K562 (cell line): ENCODE measurements around the gene NMUR1. TPM values are rescaled to one million over a fixed set of nuclear protein-coding genes. Genes with fewer than 3 reads are reported as not detected.
A peak's percentile ranks its signal among the peaks of the same experiment; 100 is the strongest.

Source experiments
- CBFB ChIP-seq: sonication (generic); formaldehyde crosslinking; IDR thresholded peaks from 2 replicates; pipeline ENCODE4 v1.4.0; 2020; ENCODE audit warnings: mild to moderate bottlenecking, missing genetic modification reagents
- CBX1 ChIP-seq: sonication (generic); IDR thresholded peaks from 2 replicates; pipeline ENCODE4 v1.6.1; 2016; ENCODE audit warnings: antibody characterized with exemption, low read depth, mild to moderate bottlenecking
- DACH1 ChIP-seq: fragments of 450-650 bp; IDR thresholded peaks from 2 replicates; pipeline ENCODE4 v1.6.1; 2018; ENCODE audit not compliant: partially characterized antibody
- KAT7 ChIP-seq: sonication (generic); formaldehyde crosslinking; IDR thresholded peaks from 2 replicates; pipeline ENCODE4 v1.8.0; 2022; ENCODE audit warnings: missing genetic modification reagents, mild to moderate bottlenecking, borderline replicate concordance
- KDM1A ChIP-seq, 2 experiments: fragments of 450-650 bp; IDR thresholded peaks; 2 replicates each; pipeline ENCODE4 v1.6.1; 2016; ENCODE audit warnings: mild to moderate bottlenecking in 2 of 2
- NFXL1 ChIP-seq: fragments of 450-650 bp; formaldehyde crosslinking; IDR thresholded peaks from 2 replicates; pipeline ENCODE4 v1.4.0; 2021; ENCODE audit warnings: mild to moderate bottlenecking
- NR4A1 ChIP-seq, 2 experiments: fragments of 250-450 bp in 1 of 2; fragments of 450-650 bp in 1 of 2; sonication (Bioruptor Pico) in 1 of 2; IDR thresholded peaks; 2 replicates each; pipeline versions ENCODE4 v1.4.0 to v1.6.1; 2016 to 2020; ENCODE audit warnings: mild to moderate bottlenecking in 2 of 2, missing compliant biosample characterization in 1 of 2, missing genetic modification characterization in 1 of 2, moderate library complexity in 1 of 2
- POLR2G ChIP-seq: fragments of 200-400 bp; formaldehyde crosslinking; IDR thresholded peaks from 2 replicates; pipeline ENCODE4 v1.6.1; 2017; ENCODE audit warnings: low read depth, mild to moderate bottlenecking, antibody characterized with exemption, low read length, moderate library complexity
- SMAD1 ChIP-seq: fragments of 150-350 bp; IDR thresholded peaks from 2 replicates; pipeline ENCODE4 v1.6.1; 2014; ENCODE audit warnings: low read length, low read depth; ENCODE audit not compliant: partially characterized antibody
- SP1 ChIP-seq: sonication (generic); formaldehyde crosslinking; IDR thresholded peaks from 2 replicates; pipeline ENCODE4 v1.8.1; 2022; ENCODE audit warnings: mild to moderate bottlenecking, missing genetic modification reagents
- polyA plus RNA-seq, 8 experiments: library from polyadenylated mRNA; depleted of rRNA in 4 of 8; stranded (reverse) in 5 of 8; unstranded in 3 of 8; fragments of >200 nt; fragmentation: Nextera tagmentation in 2 of 8; fragmentation: Illumina TruSeq in 1 of 8; extraction: Ambion mirVana in 2 of 8; extraction: Trizol in 1 of 8; gene quantifications; 2 replicates each; pipeline versions ENCODE4 v1.2.1 to v1.2.3, GENCODE V29; 2011 to 2014; ENCODE audit warnings: inconsistent platforms in 1 of 8, missing spikeins in 1 of 8
- total RNA-seq, 7 experiments: library from RNA; depleted of rRNA in 6 of 7; stranded (reverse); fragments of >200 nt in 6 of 7; fragmentation: Illumina TruSeq in 2 of 7; extraction: Trizol in 2 of 7; gene quantifications; 2 replicates each; pipeline versions ENCODE4 v1.2.1 to v1.2.3, GENCODE V29; 2011 to 2021; ENCODE audit warnings: low replicate concordance in 1 of 7
- TF ChIP-seq, protein P1 (sequence below): fragments of 250-450 bp; sonication (Bioruptor Pico); IDR thresholded peaks from 2 replicates; pipeline ENCODE4 v1.4.0; 2020; ENCODE audit warnings: mild to moderate bottlenecking
- TF ChIP-seq, protein P2 (sequence below): fragments of 250-450 bp; sonication (Bioruptor Pico); IDR thresholded peaks from 2 replicates; pipeline ENCODE4 v1.9.0; 2021; ENCODE audit warnings: mild to moderate bottlenecking
- TF ChIP-seq, protein P3 (sequence below), 2 experiments: fragments of 450-650 bp; conservative IDR thresholded peaks; 2 replicates each; pipeline ENCODE4 v1.6.1; 2017; ENCODE audit warnings: mild to moderate bottlenecking in 2 of 2, moderate library complexity in 2 of 2
- TF ChIP-seq, protein P4 (sequence below): fragments of 250-450 bp; sonication (Bioruptor Pico); IDR thresholded peaks from 2 replicates; pipeline ENCODE4 v1.9.0; 2021; ENCODE audit warnings: mild to moderate bottlenecking, inconsistent platforms
- TF ChIP-seq, protein P5 (sequence below): sonication (generic); formaldehyde crosslinking; IDR thresholded peaks from 2 replicates; pipeline ENCODE4 v1.4.0; 2020; ENCODE audit warnings: mild to moderate bottlenecking, missing genetic modification reagents
- TF ChIP-seq, protein P6 (sequence below): fragments of 200-800 bp; sonication (Bioruptor generic); IDR thresholded peaks from 2 replicates; pipeline ENCODE4 v1.6.1; 2017; ENCODE audit warnings: missing genetic modification characterization, missing compliant biosample characterization

NMUR1 gene
- total and polyA plus RNA-seq, 9 of the 15 experiments (the other 6 are each of a cell fraction or from before 2014, with no cell fraction given): 0.01 to 0.27 (median 0.15) TPM

DNA sequence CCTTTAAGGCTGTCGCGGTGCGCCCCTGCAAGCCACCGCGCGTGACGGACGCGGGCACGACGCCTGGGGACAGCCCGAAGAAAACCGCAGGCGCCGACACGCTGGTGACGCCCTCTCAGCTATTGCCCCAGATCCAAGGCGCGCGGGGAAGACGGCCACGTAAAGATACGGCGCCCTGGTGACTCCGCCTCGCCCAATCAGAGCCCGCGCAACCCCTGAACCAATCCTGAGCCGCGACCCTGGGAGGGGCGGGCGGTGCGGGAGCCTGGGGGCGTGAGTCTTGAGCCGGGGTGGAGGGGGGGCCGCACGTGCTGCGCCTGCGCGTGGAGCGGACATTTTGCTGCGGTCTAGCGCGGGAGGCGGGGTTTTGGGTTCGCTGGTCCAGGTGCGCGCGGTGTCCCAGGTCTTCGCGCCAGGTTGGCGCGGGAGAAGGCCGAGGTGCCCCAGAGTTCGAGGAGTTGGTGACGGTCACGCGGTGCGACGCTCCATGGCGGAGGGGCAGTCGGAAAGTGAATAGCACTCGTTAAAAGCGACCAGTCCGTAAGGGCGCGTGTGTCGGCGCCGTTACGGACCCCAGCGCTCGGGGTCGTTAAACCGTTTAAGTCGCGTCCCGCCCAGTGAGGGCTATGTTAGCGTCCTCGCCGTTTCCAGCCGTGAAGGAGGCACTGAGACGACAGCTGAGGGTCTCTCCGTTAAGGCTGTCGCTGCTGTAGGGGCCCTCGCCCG is 15.9 kb downstream of the NMUR1 start (continued):
- TF ChIP-seq DACH1: no peak
- TF ChIP-seq, protein P1, sequence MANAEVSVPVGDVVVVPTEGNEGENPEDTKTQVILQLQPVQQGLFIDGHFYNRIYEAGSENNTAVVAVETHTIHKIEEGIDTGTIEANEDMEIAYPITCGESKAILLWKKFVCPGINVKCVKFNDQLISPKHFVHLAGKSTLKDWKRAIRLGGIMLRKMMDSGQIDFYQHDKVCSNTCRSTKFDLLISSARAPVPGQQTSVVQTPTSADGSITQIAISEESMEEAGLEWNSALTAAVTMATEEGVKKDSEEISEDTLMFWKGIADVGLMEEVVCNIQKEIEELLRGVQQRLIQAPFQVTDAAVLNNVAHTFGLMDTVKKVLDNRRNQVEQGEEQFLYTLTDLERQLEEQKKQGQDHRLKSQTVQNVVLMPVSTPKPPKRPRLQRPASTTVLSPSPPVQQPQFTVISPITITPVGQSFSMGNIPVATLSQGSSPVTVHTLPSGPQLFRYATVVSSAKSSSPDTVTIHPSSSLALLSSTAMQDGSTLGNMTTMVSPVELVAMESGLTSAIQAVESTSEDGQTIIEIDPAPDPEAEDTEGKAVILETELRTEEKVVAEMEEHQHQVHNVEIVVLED (CRISPR knock-in tag): peak; percentile 81
- peak; percentile 96 for TF ChIP-seq POLR2G
- TF ChIP-seq KAT7 (CRISPR knock-in tag): peak; percentile 50; the same call in 1 of the 2 replicates
- peak; percentile 95 for TF ChIP-seq CBFB (CRISPR knock-in tag)
- TF ChIP-seq, protein P2, sequence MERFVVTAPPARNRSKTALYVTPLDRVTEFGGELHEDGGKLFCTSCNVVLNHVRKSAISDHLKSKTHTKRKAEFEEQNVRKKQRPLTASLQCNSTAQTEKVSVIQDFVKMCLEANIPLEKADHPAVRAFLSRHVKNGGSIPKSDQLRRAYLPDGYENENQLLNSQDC: peak; percentile 64; the same call in 1 of the 2 replicates
- TF ChIP-seq SMAD1: peak; percentile 8
- TF ChIP-seq, protein P3, sequence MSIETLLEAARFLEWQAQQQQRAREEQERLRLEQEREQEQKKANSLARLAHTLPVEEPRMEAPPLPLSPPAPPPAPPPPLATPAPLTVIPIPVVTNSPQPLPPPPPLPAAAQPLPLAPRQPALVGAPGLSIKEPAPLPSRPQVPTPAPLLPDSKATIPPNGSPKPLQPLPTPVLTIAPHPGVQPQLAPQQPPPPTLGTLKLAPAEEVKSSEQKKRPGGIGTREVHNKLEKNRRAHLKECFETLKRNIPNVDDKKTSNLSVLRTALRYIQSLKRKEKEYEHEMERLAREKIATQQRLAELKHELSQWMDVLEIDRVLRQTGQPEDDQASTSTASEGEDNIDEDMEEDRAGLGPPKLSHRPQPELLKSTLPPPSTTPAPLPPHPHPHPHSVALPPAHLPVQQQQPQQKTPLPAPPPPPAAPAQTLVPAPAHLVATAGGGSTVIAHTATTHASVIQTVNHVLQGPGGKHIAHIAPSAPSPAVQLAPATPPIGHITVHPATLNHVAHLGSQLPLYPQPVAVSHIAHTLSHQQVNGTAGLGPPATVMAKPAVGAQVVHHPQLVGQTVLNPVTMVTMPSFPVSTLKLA (conservative IDR thresholded peaks at IDR 0.05): peak; percentile 64 to 79; a peak in 3 of 4 replicates
- TF ChIP-seq, protein P4, sequence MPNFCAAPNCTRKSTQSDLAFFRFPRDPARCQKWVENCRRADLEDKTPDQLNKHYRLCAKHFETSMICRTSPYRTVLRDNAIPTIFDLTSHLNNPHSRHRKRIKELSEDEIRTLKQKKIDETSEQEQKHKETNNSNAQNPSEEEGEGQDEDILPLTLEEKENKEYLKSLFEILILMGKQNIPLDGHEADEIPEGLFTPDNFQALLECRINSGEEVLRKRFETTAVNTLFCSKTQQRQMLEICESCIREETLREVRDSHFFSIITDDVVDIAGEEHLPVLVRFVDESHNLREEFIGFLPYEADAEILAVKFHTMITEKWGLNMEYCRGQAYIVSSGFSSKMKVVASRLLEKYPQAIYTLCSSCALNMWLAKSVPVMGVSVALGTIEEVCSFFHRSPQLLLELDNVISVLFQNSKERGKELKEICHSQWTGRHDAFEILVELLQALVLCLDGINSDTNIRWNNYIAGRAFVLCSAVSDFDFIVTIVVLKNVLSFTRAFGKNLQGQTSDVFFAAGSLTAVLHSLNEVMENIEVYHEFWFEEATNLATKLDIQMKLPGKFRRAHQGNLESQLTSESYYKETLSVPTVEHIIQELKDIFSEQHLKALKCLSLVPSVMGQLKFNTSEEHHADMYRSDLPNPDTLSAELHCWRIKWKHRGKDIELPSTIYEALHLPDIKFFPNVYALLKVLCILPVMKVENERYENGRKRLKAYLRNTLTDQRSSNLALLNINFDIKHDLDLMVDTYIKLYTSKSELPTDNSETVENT: 0 out of 2 replicates have a peak, but pooled peaks have one; percentile 26
- TF ChIP-seq SP1 (CRISPR knock-in tag): peak; percentile 75
- TF ChIP-seq KDM1A (IDR thresholded peaks at IDR 0.05): no peak
- 0 out of 2 replicates have a peak, but pooled peaks have one; percentile 13 for TF ChIP-seq CBX1
- 0 out of 2 replicates have a peak, but pooled peaks have one; percentile 81 for TF ChIP-seq NR4A1 (CRISPR knock-in tag; IDR thresholded peaks at IDR 0.05)
- TF ChIP-seq NR4A1 (tag; IDR thresholded peaks at IDR 0.05): no peak
- TF ChIP-seq, protein P5, sequence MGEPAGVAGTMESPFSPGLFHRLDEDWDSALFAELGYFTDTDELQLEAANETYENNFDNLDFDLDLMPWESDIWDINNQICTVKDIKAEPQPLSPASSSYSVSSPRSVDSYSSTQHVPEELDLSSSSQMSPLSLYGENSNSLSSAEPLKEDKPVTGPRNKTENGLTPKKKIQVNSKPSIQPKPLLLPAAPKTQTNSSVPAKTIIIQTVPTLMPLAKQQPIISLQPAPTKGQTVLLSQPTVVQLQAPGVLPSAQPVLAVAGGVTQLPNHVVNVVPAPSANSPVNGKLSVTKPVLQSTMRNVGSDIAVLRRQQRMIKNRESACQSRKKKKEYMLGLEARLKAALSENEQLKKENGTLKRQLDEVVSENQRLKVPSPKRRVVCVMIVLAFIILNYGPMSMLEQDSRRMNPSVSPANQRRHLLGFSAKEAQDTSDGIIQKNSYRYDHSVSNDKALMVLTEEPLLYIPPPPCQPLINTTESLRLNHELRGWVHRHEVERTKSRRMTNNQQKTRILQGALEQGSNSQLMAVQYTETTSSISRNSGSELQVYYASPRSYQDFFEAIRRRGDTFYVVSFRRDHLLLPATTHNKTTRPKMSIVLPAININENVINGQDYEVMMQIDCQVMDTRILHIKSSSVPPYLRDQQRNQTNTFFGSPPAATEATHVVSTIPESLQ (CRISPR knock-in tag): peak; percentile 77; the same call in 1 of the 2 replicates
- no peak for TF ChIP-seq NFXL1 (CRISPR knock-in tag)
- TF ChIP-seq, protein P6, sequence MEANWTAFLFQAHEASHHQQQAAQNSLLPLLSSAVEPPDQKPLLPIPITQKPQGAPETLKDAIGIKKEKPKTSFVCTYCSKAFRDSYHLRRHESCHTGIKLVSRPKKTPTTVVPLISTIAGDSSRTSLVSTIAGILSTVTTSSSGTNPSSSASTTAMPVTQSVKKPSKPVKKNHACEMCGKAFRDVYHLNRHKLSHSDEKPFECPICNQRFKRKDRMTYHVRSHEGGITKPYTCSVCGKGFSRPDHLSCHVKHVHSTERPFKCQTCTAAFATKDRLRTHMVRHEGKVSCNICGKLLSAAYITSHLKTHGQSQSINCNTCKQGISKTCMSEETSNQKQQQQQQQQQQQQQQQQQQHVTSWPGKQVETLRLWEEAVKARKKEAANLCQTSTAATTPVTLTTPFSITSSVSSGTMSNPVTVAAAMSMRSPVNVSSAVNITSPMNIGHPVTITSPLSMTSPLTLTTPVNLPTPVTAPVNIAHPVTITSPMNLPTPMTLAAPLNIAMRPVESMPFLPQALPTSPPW: peak; percentile 98
